Measurements from ENCODE around the gene SBK2. TPM values are rescaled to one million over a fixed set of nuclear protein-coding genes. Genes with fewer than 3 reads are reported as not detected.

Gene SBK2
- total and polyA plus RNA-seq, 2 experiments from 2014 or later, result 1.1 to 2.0 TPM

DNA sequence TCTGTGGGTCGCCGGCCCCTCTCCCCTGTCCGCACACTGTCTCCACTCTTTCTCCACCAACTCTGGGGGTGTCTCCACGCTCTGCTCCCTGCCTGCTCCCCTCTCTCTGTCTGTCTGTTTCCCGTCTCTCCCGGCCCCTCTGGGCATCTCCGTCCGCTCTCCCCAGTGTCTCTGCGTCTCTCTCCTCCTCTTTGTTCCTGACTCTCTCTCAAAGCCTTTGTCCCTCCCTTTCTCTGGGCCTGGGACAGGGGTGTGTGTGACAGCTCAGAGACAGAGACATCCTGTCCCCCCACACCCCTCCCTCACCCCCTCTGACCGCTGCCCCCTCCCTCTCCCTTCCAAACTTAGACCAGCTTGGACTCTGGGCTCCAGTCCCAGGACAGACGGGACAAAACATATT lies 9.1 kb upstream of the SBK2 start:
- ATAC-seq (no peak), DNase-seq (ENCODE audit: low spot score) (no peak)
- no peak for TF ChIP-seq CREB1 (CRISPR knock-in tag; IDR thresholded peaks at IDR 0.05; ENCODE audit: low read depth)
- no peak for TF ChIP-seq ZNF462 (CRISPR knock-in tag; IDR thresholded peaks at IDR 0.05)
- TF ChIP-seq EZH2phosphoT487 (IDR thresholded peaks at IDR 0.05; ENCODE audit: unreplicated experiment), result no peak
- no peak for TF ChIP-seq ZNF114 (CRISPR knock-in tag; IDR thresholded peaks at IDR 0.05)
- TF ChIP-seq STAT1 (IDR thresholded peaks at IDR 0.05; ENCODE audit: unreplicated experiment), result no peak
- H3K4me2 ChIP-seq, result no peak overlapping the region
- H3K27ac Mint-ChIP-seq, result no peak overlapping the region
- peaks cover 10% of the 10 kb centered on the region for H3K27me3 Mint-ChIP-seq (ENCODE audit: insufficient read depth, low read depth, poor library complexity)
- peaks cover 5% of the 10 kb centered on the region; the same call in 1 of the 2 replicates for H3K9me2 ChIP-seq (ENCODE audit: insufficient read depth)
- no peaks in the 10 kb centered on the region for H3F3A ChIP-seq (replicated peaks; ENCODE audit: low read depth)
- no peaks in the 10 kb centered on the region for H3K79me2 ChIP-seq (replicated peaks; ENCODE audit: insufficient read depth)
- H3K4me1 Mint-ChIP-seq, result peaks cover 28% of the 10 kb centered on the region
- no peaks in the 10 kb centered on the region; the same call in 2 of the 3 replicates for H3K36me3 Mint-ChIP-seq (ENCODE audit: low read depth)
- H3K4me3 ChIP-seq, result no peak overlapping the region
- H3K9me3 Mint-ChIP-seq, result peaks cover 6% of the 10 kb centered on the region
- H2AFZ ChIP-seq, result no peak overlapping the region; the same call in 1 of the 2 replicates
- no peak overlapping the region for H3K27ac ChIP-seq (ENCODE audit: low read depth)
- no peak overlapping the region; the same call in 2 of the 3 replicates for H3K4me3 Mint-ChIP-seq
- no peaks in the 10 kb centered on the region for H3K27me3 ChIP-seq (ENCODE audit: insufficient read depth)
- H3K4me1 ChIP-seq (ENCODE audit: insufficient read depth), result no peaks in the 10 kb centered on the region; the same call in 1 of the 2 replicates
- no peaks in the 10 kb centered on the region for H4K20me1 ChIP-seq (replicated peaks; ENCODE audit: insufficient read depth)
- H3K36me3 ChIP-seq (ENCODE audit: insufficient read depth), result no peaks in the 10 kb centered on the region

GRCh38 chr19:55545443-55545842 lies 8.5 kb upstream of the SBK2 start, which contains the start of gene SBK3:
TSS of gene SBK3 (minus strand) at chr19:55545543. CDS start at chr19:55545543, 0 bp downstream.
- no peaks in the 10 kb centered on the region for H3K27me3 ChIP-seq (ENCODE audit: insufficient read depth)
- H3K9me3 Mint-ChIP-seq, result peaks cover 6% of the 10 kb centered on the region
- no peak within 1 kb of the TSS for H3K4me2 ChIP-seq
- H3K4me1 ChIP-seq (ENCODE audit: insufficient read depth), result no peaks in the 10 kb centered on the region; the same call in 1 of the 2 replicates
- H3K4me3 Mint-ChIP-seq, result no peak within 1 kb of the TSS; the same call in 2 of the 3 replicates
- H3K4me3 ChIP-seq, result no peak within 1 kb of the TSS
- no peak within 1 kb of the TSS for H3K27ac Mint-ChIP-seq
- peaks cover 10% of the 10 kb centered on the region for H3K27me3 Mint-ChIP-seq (ENCODE audit: insufficient read depth, low read depth, poor library complexity)
- H3K9me2 ChIP-seq (ENCODE audit: insufficient read depth), result peaks cover 5% of the 10 kb centered on the region; the same call in 1 of the 2 replicates
- no peaks in the 10 kb centered on the region for H3K36me3 ChIP-seq (ENCODE audit: insufficient read depth)
- no peak within 1 kb of the TSS for H3K27ac ChIP-seq (ENCODE audit: low read depth)
- H4K20me1 ChIP-seq (replicated peaks; ENCODE audit: insufficient read depth), result no peaks in the 10 kb centered on the region
- DNase-seq (ENCODE audit: low spot score), result no peak
- ATAC-seq, result no peak
- H3K79me2 ChIP-seq (replicated peaks; ENCODE audit: insufficient read depth), result no peaks in the 10 kb centered on the region
- H3K4me1 Mint-ChIP-seq, result peaks cover 28% of the 10 kb centered on the region
- no peaks in the 10 kb centered on the region; the same call in 2 of the 3 replicates for H3K36me3 Mint-ChIP-seq (ENCODE audit: low read depth)
- TF ChIP-seq ZNF331 (CRISPR knock-in tag; IDR thresholded peaks at IDR 0.05; ENCODE audit: low read depth) (no peak), STAT1 (IDR thresholded peaks at IDR 0.05; ENCODE audit: unreplicated experiment) (no peak)
- peak within 1 kb of the TSS; percentile 43 for H2AFZ ChIP-seq
- no peaks in the 10 kb centered on the region for H3F3A ChIP-seq (replicated peaks; ENCODE audit: low read depth)
